Activated CD4-positive, alpha-beta T cell treated with anti-CD3 and anti-CD28 coated beads, Interleukin-2, amount 50 U/mL, for 24 hours (primary cell): ENCODE data around the gene TNIP3.
"Not testable (repeated sequence)": the region's sequence is repeated elsewhere in the genome, so short reads cannot be mapped to it uniquely, and the experiment has no call there.

Source experiments
- DNase-seq, 2 donors: peaks; one replicate each; pipeline ENCODE4 v3.0.0-alpha.2; 2020; ENCODE audit warnings: low read depth in 1 of 2, low spot score in 1 of 2

The TNIP3 gene

GRCh38 chr4:121177246-121178137, 13.4 kb upstream of the TNIP3 start:
- no peak for DNase-seq

- no peak for DNase-seq
These were observed 12.2 kb upstream of the TNIP3 start for GRCh38 chr4:121176082-121176934.

DNA sequence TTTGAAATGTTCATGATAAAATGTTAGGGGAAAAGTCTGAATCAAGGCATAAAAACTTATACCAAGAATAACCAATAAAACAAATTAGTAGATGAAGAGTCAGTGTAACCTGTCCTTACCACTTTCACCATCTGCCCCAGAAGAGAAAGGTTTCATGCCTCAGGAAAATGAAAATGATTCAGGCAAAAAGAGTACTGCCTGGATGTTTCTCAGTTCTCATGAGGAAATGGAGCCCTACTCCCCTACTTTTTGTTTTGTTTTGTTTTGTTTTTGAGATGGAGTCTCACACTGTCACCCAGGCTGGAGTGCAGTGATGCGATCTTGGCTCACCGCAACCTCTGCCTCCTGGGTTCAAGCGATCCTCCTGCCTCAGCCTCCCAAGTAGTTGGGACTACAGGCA, 7.4 kb upstream of the TNIP3 start:
- DNase-seq = not testable (repeated sequence)

GRCh38 chr4:121168446-121169281, 4.5 kb upstream of the TNIP3 start:
- DNase-seq = no peak

DNA sequence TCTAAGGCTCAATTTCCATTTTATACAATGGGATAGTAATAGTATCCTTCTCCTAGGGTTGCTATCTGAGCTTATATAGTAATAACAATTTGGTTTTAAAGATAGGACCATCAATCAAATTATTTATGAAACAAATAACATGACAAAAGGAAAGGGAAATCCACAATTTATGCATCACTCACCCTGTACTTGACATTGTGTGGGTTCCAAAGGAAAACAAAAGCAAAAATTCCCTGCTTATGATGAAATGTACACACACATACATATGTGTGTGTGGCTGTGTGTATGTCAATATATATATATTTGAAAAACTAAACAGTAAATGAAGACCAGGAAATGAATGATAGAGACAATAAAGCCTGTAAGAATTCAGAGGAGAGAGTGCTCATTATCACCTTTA, 2.9 kb upstream of the TNIP3 start:
- DNase-seq = no peak

- DNase-seq = no peak
These were observed 1.1 kb upstream of the TNIP3 start for GRCh38 chr4:121165206-121165605.

DNA sequence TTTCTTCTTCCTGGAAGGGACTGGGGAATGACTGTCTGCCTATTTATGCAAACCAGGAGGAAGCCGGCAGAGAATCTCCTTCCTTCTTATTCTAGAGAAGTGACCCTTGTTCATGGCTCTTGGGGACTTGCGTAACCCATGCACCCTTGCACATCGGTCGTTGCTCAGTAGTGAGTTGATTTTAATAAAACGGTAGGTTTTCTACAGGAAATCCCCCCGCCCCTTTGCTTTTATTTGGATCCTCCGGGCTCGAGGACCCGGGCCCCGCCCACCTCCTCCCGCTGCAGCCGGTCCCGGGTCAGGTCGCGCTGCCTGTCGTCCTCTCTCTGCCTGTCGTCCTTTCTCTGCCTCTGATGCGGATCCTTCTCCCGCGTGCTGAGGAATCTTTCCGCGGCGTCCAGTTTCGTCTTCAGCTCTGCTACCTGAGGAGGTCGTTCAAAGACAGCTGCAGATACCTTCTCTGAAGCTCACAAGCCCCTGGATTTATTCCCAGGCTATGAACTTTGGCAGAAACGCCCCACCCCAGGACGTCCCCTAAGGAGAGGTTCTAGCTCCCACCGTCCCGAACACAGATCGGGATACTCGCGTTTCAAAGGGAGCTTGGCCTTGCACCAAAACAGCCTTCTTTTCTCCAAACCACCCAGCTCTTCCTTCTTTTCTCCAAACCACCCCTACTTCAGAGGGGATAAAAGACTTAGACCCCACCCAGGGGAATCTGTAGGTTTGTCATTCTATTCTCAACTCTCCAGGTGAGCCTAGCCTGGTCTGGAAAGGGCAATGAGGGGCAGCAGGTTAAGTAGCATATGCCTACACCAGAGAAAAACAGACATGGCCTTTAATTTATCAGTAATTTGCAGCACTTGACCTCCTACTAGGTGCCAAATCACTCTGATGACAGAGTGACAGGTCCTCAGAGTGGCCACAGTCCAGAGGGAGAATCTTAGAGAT, 7.0 kb downstream of the TNIP3 start:
- DNase-seq = no peak

GRCh38 chr4:121155893-121156292, 8.2 kb downstream of the TNIP3 start:
- DNase-seq = no peak

DNA sequence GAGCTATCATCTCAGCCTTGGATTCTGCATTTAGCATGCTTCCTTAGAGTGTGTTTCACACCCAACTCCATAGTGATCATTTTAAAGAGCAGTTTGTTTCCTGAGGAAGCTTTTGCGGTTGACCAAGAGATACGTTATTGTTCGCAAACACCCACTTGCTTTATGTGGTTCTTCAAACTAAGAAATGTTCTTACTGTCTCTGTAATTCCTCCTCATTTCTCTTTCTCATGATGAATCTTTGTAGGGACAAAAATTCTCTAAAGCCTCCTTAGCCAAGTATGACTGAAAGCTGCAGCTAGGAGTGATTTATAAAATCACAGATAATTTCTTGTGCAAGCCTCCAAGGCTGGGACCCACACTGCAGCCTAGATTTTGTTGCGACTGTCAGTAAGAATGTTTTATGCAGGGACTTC, 10.0 kb downstream of the TNIP3 start:
- peak in 1 of 2 donors; percentile 32 for DNase-seq

DNA sequence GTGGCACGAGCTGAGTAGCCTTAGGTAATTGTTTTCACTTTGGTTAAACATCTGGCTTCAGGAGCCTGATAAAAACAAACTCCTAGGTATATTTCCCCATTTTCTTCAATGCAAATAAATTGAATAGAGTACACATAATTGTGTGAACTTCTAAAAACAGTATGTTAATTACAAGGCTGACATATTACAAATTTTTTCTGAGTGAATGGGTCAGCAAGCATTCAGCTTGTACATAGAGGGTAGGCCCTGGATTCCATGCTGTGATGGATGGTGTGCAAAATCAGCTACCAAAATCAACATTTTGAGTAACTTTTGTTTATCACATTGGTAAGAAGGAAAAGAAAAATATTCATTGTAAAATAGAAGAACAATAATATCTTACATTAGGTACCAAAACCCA, 12.2 kb downstream of the TNIP3 start:
- no peak for DNase-seq

DNA sequence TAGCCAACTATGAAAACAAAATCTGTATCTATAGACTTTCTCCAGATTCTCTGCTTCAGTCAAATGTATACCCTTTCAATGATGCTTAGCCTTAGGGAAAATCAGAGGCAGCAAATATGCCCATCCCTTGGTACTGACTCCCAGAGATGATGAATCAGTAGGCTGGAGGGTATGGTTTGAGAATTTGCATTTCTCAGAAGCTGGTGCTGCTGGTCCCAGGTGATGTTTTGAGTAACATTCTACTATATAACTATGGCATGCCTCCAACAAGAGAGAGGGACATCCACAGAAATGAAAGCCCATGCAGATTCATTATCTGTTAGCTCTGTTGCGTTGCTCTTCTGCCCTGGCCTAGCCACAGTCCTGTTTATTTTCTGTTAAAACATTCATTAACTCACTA, 13.6 kb downstream of the TNIP3 start:
- no peak for DNase-seq

- DNase-seq = no peak
These were observed 14.1 kb downstream of the TNIP3 start for GRCh38 chr4:121150003-121150402.

DNA sequence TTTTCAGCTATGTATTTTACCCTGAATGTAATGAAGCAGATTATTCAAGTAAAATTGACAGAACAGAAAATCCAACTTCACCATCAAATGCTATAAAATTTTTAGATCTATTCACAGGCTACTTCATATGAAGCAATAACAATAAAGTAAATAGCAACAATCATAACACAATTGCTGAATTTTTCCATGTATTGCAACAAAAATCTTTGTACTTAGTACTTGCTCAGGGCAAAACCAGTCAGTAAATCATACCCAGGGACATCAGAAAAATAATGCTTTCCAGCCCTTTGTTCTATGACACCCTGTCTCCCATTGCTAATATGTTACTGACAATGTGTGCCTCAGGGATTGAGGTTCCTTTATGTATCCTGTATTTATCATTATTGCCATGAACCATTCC, 15.5 kb downstream of the TNIP3 start:
- DNase-seq = no peak

DNA sequence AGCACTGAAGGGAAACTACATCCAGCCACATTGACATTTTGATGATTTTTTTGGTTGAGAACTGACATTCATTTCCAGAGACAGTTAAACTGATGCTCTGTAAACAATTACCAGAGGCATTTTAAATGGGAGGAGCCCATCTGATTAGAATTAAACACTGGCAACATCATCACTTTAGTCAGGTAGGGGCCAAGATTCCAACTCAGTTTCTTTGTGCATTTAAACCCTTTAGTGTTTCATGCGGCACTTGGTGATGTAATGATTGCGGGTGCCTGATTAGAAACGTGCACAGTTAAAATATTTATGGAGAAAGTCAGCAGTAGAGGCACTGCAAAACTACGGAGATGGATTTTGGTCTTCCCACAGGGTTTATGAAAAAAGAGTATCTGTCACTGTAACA, 16.1 kb downstream of the TNIP3 start:
- DNase-seq = no peak

GRCh38 chr4:121146530-121146929, 17.6 kb downstream of the TNIP3 start:
- DNase-seq = no peak

DNA sequence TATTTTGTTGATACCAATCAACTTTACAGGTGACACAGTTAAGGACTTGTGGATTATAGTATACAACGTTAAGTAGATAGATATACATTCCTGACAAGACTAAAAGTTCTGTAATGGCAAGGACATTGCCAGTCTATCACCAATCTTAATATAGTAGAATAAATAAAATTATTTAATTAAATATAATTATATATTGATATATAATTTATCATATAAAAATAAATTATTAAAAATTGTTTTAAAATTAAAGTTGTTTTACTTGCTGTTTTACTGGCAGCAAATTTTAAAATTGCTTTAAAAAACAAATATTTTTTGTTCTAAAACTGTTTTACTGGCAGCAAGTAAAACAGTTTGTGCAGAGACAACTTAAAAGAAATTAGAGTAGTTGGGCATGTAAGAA, 18.7 kb downstream of the TNIP3 start:
- DNase-seq = no peak

- no peak for DNase-seq
These were observed 20.1 kb downstream of the TNIP3 start for GRCh38 chr4:121144021-121144420.

DNA sequence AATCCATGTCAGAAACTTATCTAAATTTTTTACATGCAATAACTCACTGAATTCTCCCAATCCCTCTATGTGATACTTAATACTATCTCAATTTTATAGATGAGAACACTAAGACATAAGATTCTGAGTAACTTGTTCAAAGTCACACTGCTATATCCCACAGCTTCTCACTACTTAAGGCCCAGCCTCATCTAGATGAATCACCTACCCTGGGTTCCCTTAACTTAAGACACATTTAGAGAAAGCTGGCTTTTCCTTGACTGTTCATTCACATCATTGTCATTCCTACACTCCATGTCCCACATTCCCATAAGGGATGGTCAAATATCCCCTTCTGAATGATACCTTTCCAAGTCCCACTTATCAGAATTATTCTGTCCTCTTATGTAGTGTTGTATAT, 21.0 kb downstream of the TNIP3 start:
- no peak for DNase-seq

GRCh38 chr4:121140716-121141460, 23.2 kb downstream of the TNIP3 start:
- DNase-seq = no peak
